ENCODE results near the gene SLC9A3.

GRCh38 chr5:447501-447900, 76.7 kb downstream of the SLC9A3 start:
- no peak for TF ChIP-seq CTCF (IDR thresholded peaks at IDR 0.05)
- TF ChIP-seq POLR2A (IDR thresholded peaks at IDR 0.05) = no peak

Measured in esophagus squamous epithelium (tissue), 4 donors.